ENCODE data around the gene SLC51B.

The SLC51B gene

DNA sequence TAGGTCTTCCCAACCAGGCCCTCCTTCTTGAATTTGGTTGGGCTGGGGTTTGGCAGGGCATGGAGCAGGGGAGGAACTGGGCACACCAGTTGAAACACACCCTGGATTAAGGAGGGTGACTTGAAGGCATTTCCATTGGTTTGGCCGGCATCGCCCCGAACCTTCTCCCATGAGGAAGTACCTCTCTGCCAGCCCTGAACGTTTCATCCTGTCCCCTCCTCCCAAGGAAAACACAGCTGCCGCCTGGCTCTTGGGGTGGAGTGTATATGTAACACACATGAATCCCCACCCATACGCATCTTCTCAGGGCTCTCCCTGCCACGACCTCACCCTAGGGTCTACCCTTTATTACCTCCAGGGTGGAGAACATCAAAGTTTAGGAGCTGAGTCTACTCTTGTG is 55.3 kb downstream of the SLC51B start:
- no peaks in the 10 kb centered on the region for H3K9me2 ChIP-seq (replicated peaks; ENCODE audit: low read depth, low read length)
- no peaks in the 10 kb centered on the region for H3K79me2 ChIP-seq (ENCODE audit: insufficient read depth, low read length)
- H4K20me1 ChIP-seq (ENCODE audit: insufficient read depth, low read length, poor library complexity, severe bottlenecking) = no peaks in the 10 kb centered on the region
- H3K4me3 ChIP-seq (ENCODE audit: low read length, poor library complexity, severe bottlenecking) = no peak overlapping the region
- H2AFZ ChIP-seq (ENCODE audit: low read length) = no peak overlapping the region
- no peak overlapping the region for H3K4me2 ChIP-seq (ENCODE audit: low read depth, low read length, poor library complexity, severe bottlenecking)
- H3K27me3 ChIP-seq (ENCODE audit: insufficient read depth, low read length, poor library complexity, severe bottlenecking) = no peaks in the 10 kb centered on the region
- no peak for TF ChIP-seq EZH2phosphoT487 (IDR thresholded peaks at IDR 0.05; ENCODE audit: borderline replicate concordance)
- TF ChIP-seq, protein P1, sequence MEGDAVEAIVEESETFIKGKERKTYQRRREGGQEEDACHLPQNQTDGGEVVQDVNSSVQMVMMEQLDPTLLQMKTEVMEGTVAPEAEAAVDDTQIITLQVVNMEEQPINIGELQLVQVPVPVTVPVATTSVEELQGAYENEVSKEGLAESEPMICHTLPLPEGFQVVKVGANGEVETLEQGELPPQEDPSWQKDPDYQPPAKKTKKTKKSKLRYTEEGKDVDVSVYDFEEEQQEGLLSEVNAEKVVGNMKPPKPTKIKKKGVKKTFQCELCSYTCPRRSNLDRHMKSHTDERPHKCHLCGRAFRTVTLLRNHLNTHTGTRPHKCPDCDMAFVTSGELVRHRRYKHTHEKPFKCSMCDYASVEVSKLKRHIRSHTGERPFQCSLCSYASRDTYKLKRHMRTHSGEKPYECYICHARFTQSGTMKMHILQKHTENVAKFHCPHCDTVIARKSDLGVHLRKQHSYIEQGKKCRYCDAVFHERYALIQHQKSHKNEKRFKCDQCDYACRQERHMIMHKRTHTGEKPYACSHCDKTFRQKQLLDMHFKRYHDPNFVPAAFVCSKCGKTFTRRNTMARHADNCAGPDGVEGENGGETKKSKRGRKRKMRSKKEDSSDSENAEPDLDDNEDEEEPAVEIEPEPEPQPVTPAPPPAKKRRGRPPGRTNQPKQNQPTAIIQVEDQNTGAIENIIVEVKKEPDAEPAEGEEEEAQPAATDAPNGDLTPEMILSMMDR (conservative IDR thresholded peaks at IDR 0.05; ENCODE audit: low read length) = no peak
- no peaks in the 10 kb centered on the region for H3K9me3 ChIP-seq (ENCODE audit: insufficient read depth, low read depth, low read length)
- no peaks in the 10 kb centered on the region for H3K4me1 ChIP-seq (ENCODE audit: insufficient read depth, low read length, poor library complexity, severe bottlenecking)
- peaks cover 3% of the 10 kb centered on the region; the same call in 1 of the 2 replicates for H3K36me3 ChIP-seq (ENCODE audit: insufficient read depth, low read length)
- no peak overlapping the region for H3K9ac ChIP-seq (ENCODE audit: low read depth, low read length, poor library complexity, severe bottlenecking)
- H3F3A ChIP-seq (ENCODE audit: low read depth) = no peaks in the 10 kb centered on the region

GRCh38 chr15:65101411-65101890 is 56.3 kb downstream of the SLC51B start:
- no peaks in the 10 kb centered on the region for H4K20me1 ChIP-seq (ENCODE audit: insufficient read depth, low read length, poor library complexity, severe bottlenecking)
- H2AFZ ChIP-seq (ENCODE audit: low read length) = no peak overlapping the region
- H3K79me2 ChIP-seq (ENCODE audit: insufficient read depth, low read length) = no peaks in the 10 kb centered on the region
- TF ChIP-seq, protein P1 (conservative IDR thresholded peaks at IDR 0.05; ENCODE audit: low read length) = peak; percentile 96
- no peak for TF ChIP-seq EZH2phosphoT487 (IDR thresholded peaks at IDR 0.05; ENCODE audit: borderline replicate concordance)
- H3K4me1 ChIP-seq (ENCODE audit: insufficient read depth, low read length, poor library complexity, severe bottlenecking) = no peaks in the 10 kb centered on the region
- H3K4me2 ChIP-seq (ENCODE audit: low read depth, low read length, poor library complexity, severe bottlenecking) = no peak overlapping the region
- no peaks in the 10 kb centered on the region for H3K9me2 ChIP-seq (replicated peaks; ENCODE audit: low read depth, low read length)
- peaks cover 8% of the 10 kb centered on the region; the same call in 1 of the 2 replicates for H3K36me3 ChIP-seq (ENCODE audit: insufficient read depth, low read length)
- H3K27me3 ChIP-seq (ENCODE audit: insufficient read depth, low read length, poor library complexity, severe bottlenecking) = no peaks in the 10 kb centered on the region
- H3K4me3 ChIP-seq (ENCODE audit: low read length, poor library complexity, severe bottlenecking) = no peak overlapping the region
- no peaks in the 10 kb centered on the region for H3K9me3 ChIP-seq (ENCODE audit: insufficient read depth, low read depth, low read length)
- H3F3A ChIP-seq (ENCODE audit: low read depth) = no peaks in the 10 kb centered on the region
- H3K9ac ChIP-seq (ENCODE audit: low read depth, low read length, poor library complexity, severe bottlenecking) = no peak overlapping the region

DNA sequence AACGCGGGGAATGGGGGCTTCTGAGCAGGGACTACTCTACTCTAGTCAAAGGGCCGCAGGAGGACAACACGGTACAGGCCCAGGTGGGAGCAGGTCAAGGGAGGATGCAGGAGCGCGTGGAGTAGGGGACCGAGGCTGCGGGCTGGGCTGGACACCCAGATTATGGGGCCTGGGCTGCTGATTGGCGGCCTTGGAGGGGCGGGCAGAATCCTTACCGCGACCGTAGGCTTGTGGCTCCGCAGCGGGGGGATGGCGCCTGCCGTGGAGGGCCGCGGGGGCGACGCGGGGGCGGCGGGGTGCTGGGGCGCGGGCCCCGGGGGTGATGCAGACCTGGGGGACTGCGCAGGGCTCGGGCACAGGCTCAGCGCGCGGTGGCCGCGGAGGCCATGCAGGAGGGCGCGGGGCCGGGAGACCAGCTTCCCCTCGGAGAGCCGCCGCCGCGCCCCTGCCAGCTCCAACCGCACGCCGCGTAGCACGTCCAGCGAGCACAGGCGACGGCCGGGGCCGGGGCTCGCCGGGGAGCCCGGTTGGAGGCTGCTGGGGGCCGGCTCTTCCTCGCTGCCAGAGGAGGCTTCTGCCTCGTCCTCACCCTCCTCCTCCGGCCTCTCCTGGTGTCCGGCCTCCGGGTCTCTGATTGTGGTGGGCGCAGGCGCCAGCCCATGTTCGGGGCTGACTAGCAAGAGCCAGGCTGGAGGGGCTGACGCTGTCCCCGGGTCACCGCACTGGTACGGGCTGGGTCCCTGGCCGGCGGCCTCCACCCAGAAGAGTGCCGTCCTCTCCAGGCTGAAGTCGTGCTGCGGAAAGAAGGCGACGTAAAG is 56.9 kb downstream of the SLC51B start:
- Histone ChIP-seq H3K36me3 (ENCODE audit: insufficient read depth, low read length) (peaks cover 8% of the 10 kb centered on the region; the same call in 1 of the 2 replicates), H3K4me3 (ENCODE audit: low read length, poor library complexity, severe bottlenecking) (no peak overlapping the region), H3K9me3 (ENCODE audit: insufficient read depth, low read depth, low read length) (no peaks in the 10 kb centered on the region), H3K4me2 (ENCODE audit: low read depth, low read length, poor library complexity, severe bottlenecking) (no peak overlapping the region), H3K79me2 (ENCODE audit: insufficient read depth, low read length) (no peaks in the 10 kb centered on the region), H3K27me3 (ENCODE audit: insufficient read depth, low read length, poor library complexity, severe bottlenecking) (no peaks in the 10 kb centered on the region), H3F3A (ENCODE audit: low read depth) (no peaks in the 10 kb centered on the region), H3K4me1 (ENCODE audit: insufficient read depth, low read length, poor library complexity, severe bottlenecking) (no peaks in the 10 kb centered on the region), H4K20me1 (ENCODE audit: insufficient read depth, low read length, poor library complexity, severe bottlenecking) (no peaks in the 10 kb centered on the region), H3K9me2 (replicated peaks; ENCODE audit: low read depth, low read length) (no peaks in the 10 kb centered on the region), H3K9ac (ENCODE audit: low read depth, low read length, poor library complexity, severe bottlenecking) (no peak overlapping the region), H2AFZ (ENCODE audit: low read length) (no peak overlapping the region)
- TF ChIP-seq, protein P1 (conservative IDR thresholded peaks at IDR 0.05; ENCODE audit: low read length) = no peak
- no peak for TF ChIP-seq EZH2phosphoT487 (IDR thresholded peaks at IDR 0.05; ENCODE audit: borderline replicate concordance)
